Hypothalamus (tissue), 51 donors: Measurements from ENCODE around the gene GOLPH3.

Experiments used
- DNase-seq, 51 donors: peaks; one replicate each; lab custom pipeline; 2025; lab: John Stamatoyannopoulos, UW

Gene GOLPH3

GRCh38 chr5:32172186-32172911, 1.8 kb downstream of the GOLPH3 start:
- peak in 6 of 51 donors; percentile 2 to 18 (median 4) for DNase-seq

GRCh38 chr5:32170303-32171151, 3.6 kb downstream of the GOLPH3 start:
- DNase-seq, result no peak

DNA sequence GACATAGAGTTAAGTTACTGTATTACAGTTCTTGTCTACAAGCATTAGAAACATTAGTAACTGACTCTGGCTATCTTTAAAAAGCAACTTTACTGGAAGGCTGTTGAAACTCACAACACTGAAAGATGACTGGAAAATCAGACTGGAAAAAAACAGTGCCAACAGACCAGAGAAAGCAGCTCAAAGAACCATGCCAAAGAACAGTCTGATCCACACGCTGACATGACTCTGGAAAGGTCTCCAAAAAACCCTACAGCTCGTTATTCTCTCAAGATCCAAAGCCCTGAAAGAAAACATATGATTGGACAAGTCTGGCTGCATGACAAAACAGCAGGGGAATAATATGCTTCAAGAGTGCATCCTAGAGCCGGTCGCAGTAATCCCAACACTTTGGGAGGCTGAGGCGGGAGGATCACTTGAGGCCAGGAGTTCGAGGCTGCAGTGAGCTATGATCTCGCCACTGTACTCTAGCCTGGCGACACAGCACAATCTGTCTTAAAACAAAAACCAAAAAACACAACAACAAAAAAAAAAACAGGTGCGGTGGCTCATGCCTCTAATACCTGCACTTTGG, 5.6 kb downstream of the GOLPH3 start:
- DNase-seq, result no peak

- no peak for DNase-seq
Observed at GRCh38 chr5:32165597-32165996, 8.5 kb downstream of the GOLPH3 start.

DNA sequence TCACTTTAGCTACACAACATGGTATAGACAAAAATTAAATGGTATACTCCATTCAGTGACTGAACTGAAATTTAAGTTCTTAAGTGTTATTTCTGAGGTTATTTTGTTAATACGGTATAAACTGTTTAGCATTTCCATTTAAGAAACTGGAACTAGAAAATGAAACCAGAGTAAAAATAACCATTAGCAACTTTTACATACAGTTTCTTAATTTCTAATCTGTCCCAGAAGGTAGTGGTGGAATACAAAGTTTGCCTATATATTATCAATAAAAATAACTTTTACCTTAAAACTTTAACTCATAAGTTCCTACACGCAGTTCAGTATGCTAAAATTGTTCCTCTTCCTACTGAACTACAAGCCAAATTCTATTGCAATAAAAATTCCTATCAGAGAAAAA, 10.3 kb downstream of the GOLPH3 start:
- DNase-seq, result no peak

- no peak for DNase-seq
Observed at GRCh38 chr5:32163053-32163452, 11.1 kb downstream of the GOLPH3 start.

DNA sequence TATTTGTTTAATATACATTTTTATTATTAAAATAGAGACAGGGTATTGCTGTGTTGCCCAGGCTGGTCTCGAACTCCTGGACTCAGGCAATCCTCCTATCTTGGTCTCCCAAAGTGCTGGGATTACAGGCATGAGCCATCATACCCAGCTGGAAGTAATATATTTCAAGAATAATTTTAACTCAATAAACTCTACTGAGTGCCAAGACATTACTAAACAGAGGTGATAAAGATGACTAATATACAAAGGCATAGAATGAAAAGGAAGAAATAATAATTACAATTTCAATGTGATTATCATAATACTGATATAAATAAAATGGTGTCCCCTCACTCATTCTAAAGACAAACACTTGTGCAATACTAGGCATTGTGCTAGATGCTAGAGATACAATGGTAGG, 13.9 kb downstream of the GOLPH3 start:
- no peak for DNase-seq

DNA sequence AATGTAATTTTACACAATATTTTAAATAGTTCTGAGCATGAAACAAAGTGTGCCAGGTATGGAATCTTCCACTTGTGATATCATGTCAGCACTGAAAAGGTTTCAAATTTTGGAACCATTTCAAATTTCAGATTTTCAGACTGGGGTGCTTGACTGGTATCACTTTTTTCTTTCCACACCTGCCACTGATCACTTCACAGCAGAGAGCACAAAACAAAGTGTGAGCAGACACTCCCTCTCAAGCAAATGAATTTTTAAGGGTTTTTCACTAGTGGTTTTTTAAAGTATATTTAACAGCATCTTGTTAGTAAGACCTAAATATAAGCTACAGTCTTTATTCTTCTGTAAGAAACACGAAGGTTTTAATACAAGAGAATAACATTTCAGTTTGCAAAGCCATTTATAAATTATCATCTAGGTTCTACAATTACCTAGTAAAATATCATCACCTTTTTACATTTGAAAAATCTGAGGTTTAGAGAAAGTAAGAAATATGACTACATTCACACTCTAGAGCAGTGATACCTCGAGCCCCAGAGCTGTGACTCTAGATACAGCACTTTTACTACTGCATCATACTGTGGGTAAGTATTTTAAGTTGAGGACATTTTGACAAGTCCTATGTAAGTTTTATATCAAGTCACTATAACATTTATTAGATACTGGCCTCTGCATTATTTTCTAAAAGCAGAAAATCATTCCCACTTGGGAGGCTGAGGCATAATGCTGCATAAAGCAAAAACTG, 14.6 kb downstream of the GOLPH3 start:
- no peak for DNase-seq

GRCh38 chr5:32158679-32158975, 15.5 kb downstream of the GOLPH3 start:
- no peak for DNase-seq

- DNase-seq, result no peak
Observed at GRCh38 chr5:32157078-32157477, 17.0 kb downstream of the GOLPH3 start.

GRCh38 chr5:32156635-32157034, 17.5 kb downstream of the GOLPH3 start:
- DNase-seq, result no peak

DNA sequence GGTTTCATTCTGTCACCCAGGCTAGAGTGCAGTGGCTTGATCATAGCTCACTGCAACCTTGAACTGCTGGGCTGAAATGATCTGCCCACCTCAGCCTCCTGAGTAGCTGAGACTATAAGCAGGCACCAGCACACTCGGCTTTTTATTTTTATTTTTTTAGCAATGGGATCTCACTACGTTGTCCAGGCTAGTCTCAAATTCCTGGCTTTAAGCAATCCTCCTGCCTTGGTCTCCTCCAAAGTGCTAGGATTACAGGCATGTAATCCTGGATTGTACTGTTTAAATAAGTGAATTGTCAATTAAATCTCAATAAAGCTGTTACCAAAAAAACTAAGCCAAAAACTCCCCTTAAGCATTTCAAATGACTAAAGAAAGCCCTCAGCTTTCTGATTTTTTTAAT, 18.9 kb downstream of the GOLPH3 start:
- DNase-seq, result no peak

GRCh38 chr5:32153723-32154122, 20.4 kb downstream of the GOLPH3 start:
- no peak for DNase-seq

DNA sequence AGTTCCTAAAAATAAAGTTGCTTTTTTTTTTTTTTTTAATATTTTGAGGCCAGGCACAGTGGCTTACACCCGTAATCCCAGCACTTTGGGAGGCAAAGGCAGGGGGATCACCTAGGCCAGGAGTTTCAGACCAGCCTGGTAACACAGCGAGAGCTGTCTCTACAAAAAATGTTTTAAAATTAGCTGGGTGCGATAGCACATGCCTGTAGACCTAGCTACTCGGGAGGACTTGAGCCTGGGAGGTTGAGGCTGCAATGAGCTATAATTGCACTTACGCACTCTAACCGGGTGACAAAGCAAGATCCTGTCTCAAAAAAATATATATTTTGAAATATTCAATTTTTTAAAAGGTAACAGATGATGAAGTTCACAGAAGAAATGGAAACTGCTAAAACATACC, 22.9 kb downstream of the GOLPH3 start:
- no peak for DNase-seq

- DNase-seq, result no peak
Observed at GRCh38 chr5:32150366-32150765, 23.8 kb downstream of the GOLPH3 start.

- no peak for DNase-seq
Observed at GRCh38 chr5:32147959-32148358, 26.2 kb downstream of the GOLPH3 start.

- no peak for DNase-seq
Observed at GRCh38 chr5:32147236-32147635, 26.9 kb downstream of the GOLPH3 start.

- no peak for DNase-seq
Observed at GRCh38 chr5:32145378-32145777, 28.7 kb downstream of the GOLPH3 start.

GRCh38 chr5:32144378-32145207, 29.5 kb downstream of the GOLPH3 start:
- DNase-seq, result peak in 3 of 51 donors; percentile 0 to 34 (median 9)
